ENCODE results near the gene TNFSF11.

Gene TNFSF11, protein sequence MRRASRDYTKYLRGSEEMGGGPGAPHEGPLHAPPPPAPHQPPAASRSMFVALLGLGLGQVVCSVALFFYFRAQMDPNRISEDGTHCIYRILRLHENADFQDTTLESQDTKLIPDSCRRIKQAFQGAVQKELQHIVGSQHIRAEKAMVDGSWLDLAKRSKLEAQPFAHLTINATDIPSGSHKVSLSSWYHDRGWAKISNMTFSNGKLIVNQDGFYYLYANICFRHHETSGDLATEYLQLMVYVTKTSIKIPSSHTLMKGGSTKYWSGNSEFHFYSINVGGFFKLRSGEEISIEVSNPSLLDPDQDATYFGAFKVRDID

DNA sequence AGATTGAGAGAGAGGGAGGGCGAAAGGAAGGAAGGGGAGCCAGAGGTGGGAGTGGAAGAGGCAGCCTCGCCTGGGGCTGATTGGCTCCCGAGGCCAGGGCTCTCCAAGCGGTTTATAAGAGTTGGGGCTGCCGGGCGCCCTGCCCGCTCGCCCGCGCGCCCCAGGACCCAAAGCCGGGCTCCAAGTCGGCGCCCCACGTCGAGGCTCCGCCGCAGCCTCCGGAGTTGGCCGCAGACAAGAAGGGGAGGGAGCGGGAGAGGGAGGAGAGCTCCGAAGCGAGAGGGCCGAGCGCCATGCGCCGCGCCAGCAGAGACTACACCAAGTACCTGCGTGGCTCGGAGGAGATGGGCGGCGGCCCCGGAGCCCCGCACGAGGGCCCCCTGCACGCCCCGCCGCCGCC is at the start of gene TNFSF11:
TNFSF11 (plus strand) TSS at position 142 of the 400 bp plus-strand sequence; CDS start at position 294, 152 bp downstream.
- TF ChIP-seq ZFX (IDR thresholded peaks at IDR 0.05; ENCODE audit: borderline replicate concordance): no peak
- TF ChIP-seq, protein P1, sequence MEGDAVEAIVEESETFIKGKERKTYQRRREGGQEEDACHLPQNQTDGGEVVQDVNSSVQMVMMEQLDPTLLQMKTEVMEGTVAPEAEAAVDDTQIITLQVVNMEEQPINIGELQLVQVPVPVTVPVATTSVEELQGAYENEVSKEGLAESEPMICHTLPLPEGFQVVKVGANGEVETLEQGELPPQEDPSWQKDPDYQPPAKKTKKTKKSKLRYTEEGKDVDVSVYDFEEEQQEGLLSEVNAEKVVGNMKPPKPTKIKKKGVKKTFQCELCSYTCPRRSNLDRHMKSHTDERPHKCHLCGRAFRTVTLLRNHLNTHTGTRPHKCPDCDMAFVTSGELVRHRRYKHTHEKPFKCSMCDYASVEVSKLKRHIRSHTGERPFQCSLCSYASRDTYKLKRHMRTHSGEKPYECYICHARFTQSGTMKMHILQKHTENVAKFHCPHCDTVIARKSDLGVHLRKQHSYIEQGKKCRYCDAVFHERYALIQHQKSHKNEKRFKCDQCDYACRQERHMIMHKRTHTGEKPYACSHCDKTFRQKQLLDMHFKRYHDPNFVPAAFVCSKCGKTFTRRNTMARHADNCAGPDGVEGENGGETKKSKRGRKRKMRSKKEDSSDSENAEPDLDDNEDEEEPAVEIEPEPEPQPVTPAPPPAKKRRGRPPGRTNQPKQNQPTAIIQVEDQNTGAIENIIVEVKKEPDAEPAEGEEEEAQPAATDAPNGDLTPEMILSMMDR (IDR thresholded peaks at IDR 0.05): no peak
- H3K27ac ChIP-seq: no peak within 1 kb of the TSS

DNA sequence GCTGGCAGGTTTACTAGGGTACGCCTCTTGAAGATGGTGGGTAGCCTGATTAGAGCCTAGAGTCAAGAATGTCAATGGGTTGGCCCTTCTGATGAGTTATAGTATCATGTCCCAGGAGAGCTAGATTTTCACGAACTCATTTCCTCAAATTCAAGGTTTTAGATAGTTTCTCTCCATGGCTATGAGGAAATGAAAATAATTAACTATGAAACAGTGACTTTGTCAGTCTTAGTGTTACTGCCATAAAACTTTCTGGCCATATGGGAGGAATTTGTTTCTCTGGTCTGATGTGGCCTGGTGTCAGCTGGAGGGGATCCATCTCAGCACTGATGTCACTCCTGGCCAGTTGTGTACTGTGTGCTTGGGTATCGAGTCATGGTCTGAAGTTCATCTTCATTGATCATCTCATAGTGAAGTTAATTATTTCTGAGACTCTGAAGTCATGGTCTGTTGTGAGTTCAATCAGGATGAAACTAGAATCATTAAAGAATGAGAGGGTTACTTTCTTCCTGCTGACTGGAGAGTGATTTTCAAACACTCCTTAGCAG is 49.4 kb upstream of the TNFSF11 start:
- no peak overlapping the region for H3K27ac ChIP-seq
- TF ChIP-seq ZFX (IDR thresholded peaks at IDR 0.05; ENCODE audit: borderline replicate concordance): no peak
- TF ChIP-seq, protein P1 (IDR thresholded peaks at IDR 0.05): no peak

DNA sequence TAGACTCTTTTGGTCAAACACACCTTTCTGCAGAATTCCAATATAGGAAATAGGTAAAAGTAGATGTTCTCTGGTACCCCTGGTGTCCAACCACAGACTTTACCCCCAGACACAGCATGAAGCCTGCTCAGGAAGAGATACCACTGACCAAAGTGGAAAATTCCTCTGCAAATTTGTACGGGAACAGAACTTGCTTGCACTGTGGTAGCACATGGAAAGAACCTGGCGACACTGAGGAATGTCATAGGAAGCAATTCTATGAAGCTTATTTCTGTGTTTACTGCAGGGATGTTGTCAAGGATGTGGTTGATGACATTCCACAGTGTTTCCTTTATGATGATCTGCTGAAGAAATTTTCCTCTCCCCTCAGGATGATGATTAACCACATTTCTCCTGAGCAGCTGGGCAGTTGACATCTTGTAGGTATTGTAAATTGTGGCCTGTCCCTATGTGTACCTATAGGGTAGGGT is 48.9 kb upstream of the TNFSF11 start:
- H3K27ac ChIP-seq: no peak overlapping the region
- no peak for TF ChIP-seq ZFX (IDR thresholded peaks at IDR 0.05; ENCODE audit: borderline replicate concordance)
- TF ChIP-seq, protein P1 (IDR thresholded peaks at IDR 0.05): no peak

DNA sequence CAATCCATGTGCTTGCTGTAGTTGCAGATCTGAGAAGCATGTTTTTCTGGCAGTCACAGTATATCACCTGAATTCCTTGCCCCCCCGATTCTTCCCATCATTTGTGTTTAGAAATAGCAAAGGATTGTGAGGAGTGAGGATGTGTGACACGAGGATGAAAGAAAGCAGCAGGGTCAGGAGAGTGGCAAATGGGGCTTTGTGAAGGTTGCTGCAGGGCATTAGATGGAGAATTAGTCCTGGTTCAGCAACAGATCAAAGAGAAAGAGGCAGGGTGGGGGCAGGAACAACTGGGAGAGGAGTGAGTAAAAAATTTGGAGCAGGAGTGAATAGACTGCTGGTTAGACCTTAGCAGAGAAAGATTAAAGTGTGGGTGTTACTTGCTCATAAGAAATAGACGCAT is 47.7 kb upstream of the TNFSF11 start:
- H3K27ac ChIP-seq: no peak overlapping the region
- TF ChIP-seq ZFX (IDR thresholded peaks at IDR 0.05; ENCODE audit: borderline replicate concordance): no peak
- TF ChIP-seq, protein P1 (IDR thresholded peaks at IDR 0.05): no peak

DNA sequence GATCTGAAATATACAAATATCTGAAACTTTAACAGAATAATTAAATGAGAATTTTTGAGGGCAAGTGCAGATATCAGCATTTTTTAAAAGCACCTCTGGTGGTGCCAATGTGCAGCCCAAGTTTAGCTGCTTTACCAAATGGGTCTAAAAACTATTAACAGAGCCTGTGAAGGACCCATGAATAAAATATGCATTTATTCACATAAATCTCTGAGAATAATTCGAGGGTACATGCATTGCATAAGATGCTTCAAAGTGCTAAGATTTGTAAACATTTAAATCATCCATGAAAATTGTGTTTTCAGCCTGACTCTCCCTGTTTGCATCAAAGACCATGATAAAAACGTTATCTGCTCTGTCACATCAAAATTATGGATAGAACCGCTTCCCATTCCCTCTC is 47.1 kb upstream of the TNFSF11 start:
- H3K27ac ChIP-seq: no peak overlapping the region
- TF ChIP-seq ZFX (IDR thresholded peaks at IDR 0.05; ENCODE audit: borderline replicate concordance): no peak
- TF ChIP-seq, protein P1 (IDR thresholded peaks at IDR 0.05): no peak

DNA sequence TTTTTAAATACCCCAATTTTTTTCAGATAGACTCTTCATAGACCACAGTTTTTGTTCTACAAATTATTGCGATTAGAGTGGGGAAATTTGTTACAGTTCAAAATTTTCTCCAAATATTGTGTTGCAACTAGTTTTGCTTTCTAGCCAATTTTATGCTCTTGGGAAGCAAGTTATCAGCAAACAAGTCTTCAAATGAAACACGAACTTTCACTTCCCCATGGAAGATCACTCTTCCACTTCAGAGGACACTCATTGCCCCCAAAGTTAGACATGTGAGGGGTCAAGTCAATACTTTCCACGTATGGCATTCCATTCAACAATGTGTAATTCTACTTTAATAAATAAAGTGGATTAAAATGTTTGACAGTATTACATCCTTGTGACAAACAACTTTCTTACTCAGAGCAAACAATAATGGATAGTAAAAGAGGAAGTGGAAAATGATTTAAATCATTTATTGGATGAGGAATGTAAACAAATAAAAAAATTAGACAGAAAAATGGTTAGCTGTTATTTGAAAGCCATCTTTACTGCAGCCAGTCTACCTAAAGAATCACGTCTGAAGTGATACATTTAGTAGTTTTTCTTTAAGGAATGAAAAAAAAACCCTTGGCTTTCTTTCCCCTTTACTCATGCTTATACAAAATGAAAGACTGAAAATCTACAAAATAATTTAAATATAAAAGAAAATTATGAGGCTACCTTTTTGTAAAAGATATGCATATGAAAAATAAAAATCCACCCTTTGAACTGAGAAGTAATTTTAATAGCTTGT is 41.2 kb upstream of the TNFSF11 start:
- H3K27ac ChIP-seq: no peak overlapping the region
- TF ChIP-seq, protein P1 (IDR thresholded peaks at IDR 0.05): no peak
- TF ChIP-seq ZFX (IDR thresholded peaks at IDR 0.05; ENCODE audit: borderline replicate concordance): no peak

DNA sequence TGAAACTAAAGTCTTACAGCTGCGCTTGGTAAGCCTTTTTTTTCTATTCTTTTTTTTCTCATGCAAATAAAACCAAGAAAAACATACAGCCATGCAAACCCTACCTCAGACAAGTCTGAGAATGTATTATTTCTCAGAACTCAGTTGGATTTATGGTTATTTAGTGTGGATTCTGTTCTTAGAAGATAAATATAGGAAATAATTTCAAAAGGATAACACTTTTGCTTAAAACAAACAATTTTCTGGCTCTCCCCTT is 40.7 kb upstream of the TNFSF11 start:
- TF ChIP-seq ZFX (IDR thresholded peaks at IDR 0.05; ENCODE audit: borderline replicate concordance): no peak
- TF ChIP-seq, protein P1 (IDR thresholded peaks at IDR 0.05): no peak
- H3K27ac ChIP-seq: no peak overlapping the region

Measured in 22Rv1 (cell line).